ENCODE measurements around the gene CPB1.
"Not testable (repeated sequence)": the region's sequence is repeated elsewhere in the genome, so short reads cannot be mapped to it uniquely, and the experiment has no call there.

CPB1 gene

GRCh38 chr3:148827585-148827984, at the start of gene CPB1:
Gene CPB1, plus strand, starts transcription at chr3:148827811. Its CDS starts 13 bp downstream, at chr3:148827824.
- DNase-seq = no peak

GRCh38 chr3:148778926-148779325, 48.7 kb upstream of the CPB1 start:
- no peak for DNase-seq

- DNase-seq = not testable (repeated sequence)
Measured at GRCh38 chr3:148785026-148785425, 42.6 kb upstream of the CPB1 start.

- DNase-seq = not testable (repeated sequence)
Measured at GRCh38 chr3:148786159-148786558, 41.5 kb upstream of the CPB1 start.

GRCh38 chr3:148789146-148789545, 38.5 kb upstream of the CPB1 start:
- no peak for DNase-seq

GRCh38 chr3:148789906-148790305, 37.7 kb upstream of the CPB1 start:
- no peak for DNase-seq

- no peak for DNase-seq
Measured at GRCh38 chr3:148790370-148790769, 37.2 kb upstream of the CPB1 start.

GRCh38 chr3:148790851-148791735, 36.5 kb upstream of the CPB1 start:
- DNase-seq = no peak

- no peak for DNase-seq
Measured at GRCh38 chr3:148791920-148792319, 35.7 kb upstream of the CPB1 start.

- no peak for DNase-seq
Measured at GRCh38 chr3:148792516-148792915, 35.1 kb upstream of the CPB1 start.

- DNase-seq = no peak
Measured at GRCh38 chr3:148796799-148797198, 30.8 kb upstream of the CPB1 start.

- DNase-seq = no peak
Measured at GRCh38 chr3:148797795-148798194, 29.8 kb upstream of the CPB1 start.

GRCh38 chr3:148800414-148800813, 27.2 kb upstream of the CPB1 start:
- no peak for DNase-seq

GRCh38 chr3:148809835-148810234, 17.8 kb upstream of the CPB1 start:
- DNase-seq = no peak

- no peak for DNase-seq
Measured at GRCh38 chr3:148815316-148816110, 12.1 kb upstream of the CPB1 start.

- no peak for DNase-seq
Measured at GRCh38 chr3:148816427-148816826, 11.2 kb upstream of the CPB1 start.

- DNase-seq = no peak
Measured at GRCh38 chr3:148816981-148817525, 10.6 kb upstream of the CPB1 start.

GRCh38 chr3:148820361-148821245, 7.0 kb upstream of the CPB1 start:
- no peak for DNase-seq

- DNase-seq = no peak
Measured at GRCh38 chr3:148823026-148823425, 4.6 kb upstream of the CPB1 start.

- no peak for DNase-seq
Measured at GRCh38 chr3:148825476-148825875, 2.1 kb upstream of the CPB1 start.

- DNase-seq = no peak
Measured at GRCh38 chr3:148828136-148828690, 602 bp downstream of the CPB1 start.

- no peak for DNase-seq
Measured at GRCh38 chr3:148829926-148830325, 2.3 kb downstream of the CPB1 start.
